ENCODE measurements around the gene S100A9. TPM values are rescaled to one million over a fixed set of nuclear protein-coding genes. Genes with fewer than 3 reads are reported as not detected.

Gene S100A9
- polyA plus RNA-seq, 1 donor from 2014 or later: not detected

DNA sequence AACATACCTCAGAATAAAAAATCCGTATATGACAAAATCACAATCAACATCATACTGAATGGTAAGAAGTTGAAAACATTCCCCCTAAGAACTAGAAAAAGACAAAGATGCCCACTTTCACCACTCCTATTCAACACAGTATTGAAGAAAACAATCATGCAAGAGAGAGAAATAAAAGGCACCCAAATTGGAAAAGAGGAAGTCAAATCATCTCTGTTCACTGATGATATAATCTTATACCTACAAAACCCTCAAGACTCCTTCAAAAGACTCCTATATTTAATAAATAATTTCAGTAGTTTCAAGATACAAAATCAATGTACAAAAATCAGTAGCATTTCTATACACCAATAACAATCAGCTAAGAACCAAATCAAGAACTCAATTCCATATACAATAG, 23.8 kb upstream of the S100A9 start:
- H3K4me3 ChIP-seq (ENCODE audit: low read length): no peak overlapping the region
- no peaks in the 10 kb centered on the region for H3K9me2 ChIP-seq (ENCODE audit: insufficient read depth, low read length)
- no peaks in the 10 kb centered on the region for H3K36me3 ChIP-seq (ENCODE audit: insufficient read depth, low read length)
- no peak overlapping the region for H3K27ac ChIP-seq (ENCODE audit: low read length)
- H3K9me3 ChIP-seq (ENCODE audit: low read length): peaks cover 8% of the 10 kb centered on the region
- H3K79me2 ChIP-seq (replicated peaks; ENCODE audit: insufficient read depth, low read length): no peaks in the 10 kb centered on the region
- H3F3A ChIP-seq (ENCODE audit: insufficient read depth, low read length, poor library complexity, severe bottlenecking): no peaks in the 10 kb centered on the region
- no peaks in the 10 kb centered on the region for H4K20me1 ChIP-seq (ENCODE audit: insufficient read depth)
- no peak for TF ChIP-seq EZH2 (IDR thresholded peaks at IDR 0.05; ENCODE audit: borderline replicate concordance, insufficient read depth, low read length, poor library complexity, severe bottlenecking)
- TF ChIP-seq RAD21 (conservative IDR thresholded peaks at IDR 0.05): no peak
- TF ChIP-seq MXI1 (conservative IDR thresholded peaks at IDR 0.05; ENCODE audit: poor library complexity, severe bottlenecking): no peak
- TF ChIP-seq SMC3 (conservative IDR thresholded peaks at IDR 0.05; ENCODE audit: poor library complexity): no peak
- TF ChIP-seq POLR2AphosphoS5 (IDR thresholded peaks at IDR 0.05): no peak
- no peak for TF ChIP-seq REST (IDR thresholded peaks at IDR 0.05; ENCODE audit: borderline replicate concordance)
- TF ChIP-seq, protein P1, sequence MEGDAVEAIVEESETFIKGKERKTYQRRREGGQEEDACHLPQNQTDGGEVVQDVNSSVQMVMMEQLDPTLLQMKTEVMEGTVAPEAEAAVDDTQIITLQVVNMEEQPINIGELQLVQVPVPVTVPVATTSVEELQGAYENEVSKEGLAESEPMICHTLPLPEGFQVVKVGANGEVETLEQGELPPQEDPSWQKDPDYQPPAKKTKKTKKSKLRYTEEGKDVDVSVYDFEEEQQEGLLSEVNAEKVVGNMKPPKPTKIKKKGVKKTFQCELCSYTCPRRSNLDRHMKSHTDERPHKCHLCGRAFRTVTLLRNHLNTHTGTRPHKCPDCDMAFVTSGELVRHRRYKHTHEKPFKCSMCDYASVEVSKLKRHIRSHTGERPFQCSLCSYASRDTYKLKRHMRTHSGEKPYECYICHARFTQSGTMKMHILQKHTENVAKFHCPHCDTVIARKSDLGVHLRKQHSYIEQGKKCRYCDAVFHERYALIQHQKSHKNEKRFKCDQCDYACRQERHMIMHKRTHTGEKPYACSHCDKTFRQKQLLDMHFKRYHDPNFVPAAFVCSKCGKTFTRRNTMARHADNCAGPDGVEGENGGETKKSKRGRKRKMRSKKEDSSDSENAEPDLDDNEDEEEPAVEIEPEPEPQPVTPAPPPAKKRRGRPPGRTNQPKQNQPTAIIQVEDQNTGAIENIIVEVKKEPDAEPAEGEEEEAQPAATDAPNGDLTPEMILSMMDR (IDR thresholded peaks at IDR 0.05; ENCODE audit: poor library complexity, severe bottlenecking): no peak
- TF ChIP-seq TAF1 (IDR thresholded peaks at IDR 0.05; ENCODE audit: low read depth): no peak
- no peak for TF ChIP-seq EP300 (conservative IDR thresholded peaks at IDR 0.05; ENCODE audit: poor library complexity, severe bottlenecking)
- H3K9ac ChIP-seq (ENCODE audit: low read length): no peak overlapping the region
- no peak overlapping the region for H2AFZ ChIP-seq (ENCODE audit: low read depth, low read length)
- H3K27me3 ChIP-seq (ENCODE audit: insufficient read depth, low read depth, low read length): no peaks in the 10 kb centered on the region
- H3K4me2 ChIP-seq (ENCODE audit: low read length): no peak overlapping the region

DNA sequence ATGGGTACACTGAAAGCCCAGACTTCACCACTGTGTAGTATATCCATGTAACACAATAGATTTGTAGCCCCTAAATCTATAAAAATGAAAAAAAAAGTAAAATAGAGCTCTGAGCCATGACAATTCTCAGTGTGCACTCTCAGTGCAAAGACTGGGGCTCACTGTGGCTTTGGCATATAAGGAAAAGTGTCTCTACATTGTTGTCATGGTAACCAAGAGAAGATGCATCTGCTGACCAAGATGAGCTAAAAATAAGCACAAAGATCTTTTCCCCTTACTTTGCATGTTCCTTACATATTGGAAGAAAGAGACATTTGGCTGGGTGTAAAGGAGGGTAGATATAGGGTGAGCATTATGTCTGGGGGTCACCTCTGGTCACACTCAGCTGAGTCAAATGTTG, 21.0 kb upstream of the S100A9 start:
- Histone ChIP-seq H3K27ac (ENCODE audit: low read length) (peak overlapping the region; percentile 85), H4K20me1 (ENCODE audit: insufficient read depth) (no peaks in the 10 kb centered on the region), H3K27me3 (ENCODE audit: insufficient read depth, low read depth, low read length) (no peaks in the 10 kb centered on the region), H3K36me3 (ENCODE audit: insufficient read depth, low read length) (no peaks in the 10 kb centered on the region), H3K9me2 (ENCODE audit: insufficient read depth, low read length) (no peaks in the 10 kb centered on the region), H3K4me2 (ENCODE audit: low read length) (peak overlapping the region; percentile 31), H3K79me2 (replicated peaks; ENCODE audit: insufficient read depth, low read length) (no peaks in the 10 kb centered on the region), H3F3A (ENCODE audit: insufficient read depth, low read length, poor library complexity, severe bottlenecking) (no peaks in the 10 kb centered on the region), H3K9me3 (ENCODE audit: low read length) (peaks cover 4% of the 10 kb centered on the region), H3K4me3 (ENCODE audit: low read length) (peak overlapping the region; percentile 45), H3K9ac (ENCODE audit: low read length) (peak overlapping the region; percentile 44), H2AFZ (ENCODE audit: low read depth, low read length) (peak overlapping the region; percentile 42)
- TF ChIP-seq MXI1 (conservative IDR thresholded peaks at IDR 0.05; ENCODE audit: poor library complexity, severe bottlenecking) (no peak), EP300 (conservative IDR thresholded peaks at IDR 0.05; ENCODE audit: poor library complexity, severe bottlenecking) (peak; percentile 22), TAF1 (IDR thresholded peaks at IDR 0.05; ENCODE audit: low read depth) (no peak), SMC3 (conservative IDR thresholded peaks at IDR 0.05; ENCODE audit: poor library complexity) (no peak), RAD21 (conservative IDR thresholded peaks at IDR 0.05) (no peak), EZH2 (IDR thresholded peaks at IDR 0.05; ENCODE audit: borderline replicate concordance, insufficient read depth, low read length, poor library complexity, severe bottlenecking) (no peak), POLR2AphosphoS5 (IDR thresholded peaks at IDR 0.05) (peak; percentile 30), REST (IDR thresholded peaks at IDR 0.05; ENCODE audit: borderline replicate concordance) (peak; percentile 21)
- TF ChIP-seq, protein P1 (IDR thresholded peaks at IDR 0.05; ENCODE audit: poor library complexity, severe bottlenecking): no peak

All from neural cell (in vitro differentiated cells).